Activated CD4-positive, alpha-beta T cell treated with anti-CD3 and anti-CD28 coated beads, Interleukin-2, Interleukin-6, amounts not matched to agents 100 ng/mL and 50 ng/mL, durations not matched to agents 16 hours and 8 hours (primary cell): ENCODE data around the gene SLC12A1.
"Not testable (repeated sequence)": the region's sequence is repeated elsewhere in the genome, so short reads cannot be mapped to it uniquely, and the experiment has no call there.

Experiments used
- DNase-seq: peaks from one replicate; pipeline ENCODE4 v3.0.0-alpha.2; 2020

The SLC12A1 gene

GRCh38 chr15:48315041-48315440, 108.9 kb downstream of the SLC12A1 start:
- no peak for DNase-seq

GRCh38 chr15:48317221-48317620, 111.1 kb downstream of the SLC12A1 start:
- no peak for DNase-seq

- no peak for DNase-seq
Measured at GRCh38 chr15:48318131-48318530, 112.0 kb downstream of the SLC12A1 start.

GRCh38 chr15:48323294-48323693, 117.2 kb downstream of the SLC12A1 start:
- no peak for DNase-seq

GRCh38 chr15:48324949-48325348, 118.8 kb downstream of the SLC12A1 start:
- DNase-seq, result no peak

GRCh38 chr15:48325400-48325799, 119.3 kb downstream of the SLC12A1 start:
- DNase-seq, result no peak

- DNase-seq, result not testable (repeated sequence)
Measured at GRCh38 chr15:48326180-48326579, 120.1 kb downstream of the SLC12A1 start.

- DNase-seq, result no peak
Measured at GRCh38 chr15:48330105-48330785, 124.1 kb downstream of the SLC12A1 start.

GRCh38 chr15:48330855-48331795, 125.0 kb downstream of the SLC12A1 start, which contains the start of gene DUT:
DUT (plus strand) TSS chr15:48331429; CDS start chr15:48331516, 87 bp downstream.
- DNase-seq, result peak; percentile 89

- peak; percentile 86 for DNase-seq
Measured at GRCh38 chr15:48331796-48332641, 125.9 kb downstream of the SLC12A1 start.

GRCh38 chr15:48332642-48333034, 126.5 kb downstream of the SLC12A1 start:
- DNase-seq, result peak; percentile 33

- peak; percentile 14 for DNase-seq
Measured at GRCh38 chr15:48333540-48333939, 127.4 kb downstream of the SLC12A1 start.

- no peak for DNase-seq
Measured at GRCh38 chr15:48334260-48334659, 128.2 kb downstream of the SLC12A1 start.

- DNase-seq, result peak; percentile 26
Measured at GRCh38 chr15:48336940-48337339, 130.8 kb downstream of the SLC12A1 start.

GRCh38 chr15:48337607-48338006, 131.5 kb downstream of the SLC12A1 start:
- DNase-seq, result no peak

- no peak for DNase-seq
Measured at GRCh38 chr15:48340111-48340510, 134.0 kb downstream of the SLC12A1 start.

- DNase-seq, result no peak
Measured at GRCh38 chr15:48343865-48344264, 137.8 kb downstream of the SLC12A1 start.

- no peak for DNase-seq
Measured at GRCh38 chr15:48345516-48345915, 139.4 kb downstream of the SLC12A1 start.

- DNase-seq, result peak; percentile 73
Measured at GRCh38 chr15:48352474-48353072, 146.5 kb downstream of the SLC12A1 start.
